ENCODE data around the gene ZNF611. TPM values are rescaled to one million over a fixed set of nuclear protein-coding genes. Genes with fewer than 3 reads are reported as not detected.
"Not testable (repeated sequence)": the region's sequence is repeated elsewhere in the genome, so short reads cannot be mapped to it uniquely, and the experiment has no call there.

ZNF611 gene
- total and polyA plus RNA-seq, 2 of the 13 experiments (the other 11 are each of a cell fraction or from before 2014, with no cell fraction given): 2.7 to 4.1 TPM

- H4K20me1 ChIP-seq (ENCODE audit: insufficient read depth, low read length); H3K36me3 ChIP-seq (replicated peaks in 1 of 2; ENCODE audit: control insufficient read depth in 1 of 2, insufficient read depth in 2 of 2, low read length in 2 of 2); in situ Hi-C loops (cut with HindIII; ENCODE audit: extremely low pct_ligation_motif_present, low pct_unique_long_range_greater_than_20kb); H3K27ac ChIP-seq (ENCODE audit: extremely low read length, insufficient read depth, low read length); POLR2A ChIA-PET; H3K4me3 ChIP-seq (replicated peaks in 1 of 3; ENCODE audit: insufficient read depth in 1 of 3, low read depth in 2 of 3, low read length in 3 of 3); FAIRE-seq; H3K79me2 ChIP-seq (ENCODE audit: insufficient read depth, low read length); DNase-seq (ENCODE audit: low spot score); H2AFZ ChIP-seq (ENCODE audit: low read length); H3K9ac ChIP-seq (ENCODE audit: insufficient read depth, low read depth, low read length); CTCF ChIA-PET (ENCODE audit: low intra/inter-chr PET ratio, low total read pairs); ATAC-seq; H3K27me3 ChIP-seq (ENCODE audit: control insufficient read depth in 1 of 2, insufficient read depth in 2 of 2, low read length in 2 of 2); BruUV-seq (replicated peaks): not testable (repeated sequence)
- 9% methylated on average over 7 of the region's 7 CpGs for WGBS (ENCODE audit: low lambda C conversion rate)
- intact Hi-C loops (cut with micrococcal nuclease; ENCODE audit: unreplicated experiment): loop anchor here (10.0 kb wide), 1 partner anchor 417 kb away; no protein-coding TSS in a partner anchor
- H3K4me2 ChIP-seq (ENCODE audit: low read depth, low read length): peak overlapping the region; percentile 27; the same call in 1 of the 2 replicates
- H3K9me3 ChIP-seq (ENCODE audit: low read length): peaks cover 11% of the 10 kb centered on the region; the same call in 1 of the 2 replicates
- H3K4me1 ChIP-seq (ENCODE audit: insufficient read depth, low read length): peaks cover 36% of the 10 kb centered on the region
Measured at GRCh38 chr19:52741371-52741770, 6.5 kb upstream of the ZNF611 start.

GRCh38 chr19:52739576-52739975 lies 4.7 kb upstream of the ZNF611 start:
- FAIRE-seq (no peak), ATAC-seq (no peak), DNase-seq (ENCODE audit: low spot score) (no peak)
- in situ Hi-C loops (cut with HindIII; ENCODE audit: extremely low pct_ligation_motif_present, low pct_unique_long_range_greater_than_20kb) (no loop called here), intact Hi-C loops (cut with micrococcal nuclease; ENCODE audit: unreplicated experiment) (no loop called here)
- whole genome bisulfite sequencing (ENCODE audit: low lambda C conversion rate): 74% methylated on average over 12 of the region's 14 CpGs
- Histone ChIP-seq H3K4me1 (ENCODE audit: insufficient read depth, low read length) (peaks cover 42% of the 10 kb centered on the region), H3K9ac (ENCODE audit: insufficient read depth, low read depth, low read length) (no peak overlapping the region), H3K4me3 (replicated peaks in 1 of 3; ENCODE audit: insufficient read depth in 1 of 3, low read depth in 2 of 3, low read length in 3 of 3) (no peak overlapping the region), H3K9me3 (ENCODE audit: low read length) (peaks cover 11% of the 10 kb centered on the region; the same call in 1 of the 2 replicates), H3K36me3 (replicated peaks in 1 of 2; ENCODE audit: control insufficient read depth in 1 of 2, insufficient read depth in 2 of 2, low read length in 2 of 2) (no peaks in the 10 kb centered on the region), H2AFZ (ENCODE audit: low read length) (no peak overlapping the region), H3K4me2 (ENCODE audit: low read depth, low read length) (no peak overlapping the region), H3K27ac (ENCODE audit: extremely low read length, insufficient read depth, low read length) (no peak overlapping the region), H3K79me2 (ENCODE audit: insufficient read depth, low read length) (no peaks in the 10 kb centered on the region), H3K27me3 (ENCODE audit: control insufficient read depth in 1 of 2, insufficient read depth in 2 of 2, low read length in 2 of 2) (no peaks in the 10 kb centered on the region), H4K20me1 (ENCODE audit: insufficient read depth, low read length) (no peaks in the 10 kb centered on the region)
- ChIA-PET CTCF (ENCODE audit: low intra/inter-chr PET ratio, low total read pairs) (no interaction called here), POLR2A (no interaction called here)
- BruUV-seq (replicated peaks): no TSS peak
- TF ChIP-seq IRX3 (CRISPR knock-in tag; IDR thresholded peaks at IDR 0.05; ENCODE audit: borderline replicate concordance, low read depth) (no peak), ZNF614 (CRISPR knock-in tag; IDR thresholded peaks at IDR 0.05; ENCODE audit: borderline replicate concordance) (no peak)

All from HepG2 (cell line).